NCI-H1694 treated with DMSO at 0.1 percent for 48 hours (cell line): ENCODE results near the gene DNAJC16.
A peak's percentile ranks its signal among the peaks of the same experiment; 100 is the strongest.
"Not testable (repeated sequence)": the region's sequence is repeated elsewhere in the genome, so short reads cannot be mapped to it uniquely, and the experiment has no call there.

Experiments
- DNase-seq: peaks from one replicate; lab custom pipeline; 2025; lab: John Stamatoyannopoulos, UW

Gene DNAJC16

DNA sequence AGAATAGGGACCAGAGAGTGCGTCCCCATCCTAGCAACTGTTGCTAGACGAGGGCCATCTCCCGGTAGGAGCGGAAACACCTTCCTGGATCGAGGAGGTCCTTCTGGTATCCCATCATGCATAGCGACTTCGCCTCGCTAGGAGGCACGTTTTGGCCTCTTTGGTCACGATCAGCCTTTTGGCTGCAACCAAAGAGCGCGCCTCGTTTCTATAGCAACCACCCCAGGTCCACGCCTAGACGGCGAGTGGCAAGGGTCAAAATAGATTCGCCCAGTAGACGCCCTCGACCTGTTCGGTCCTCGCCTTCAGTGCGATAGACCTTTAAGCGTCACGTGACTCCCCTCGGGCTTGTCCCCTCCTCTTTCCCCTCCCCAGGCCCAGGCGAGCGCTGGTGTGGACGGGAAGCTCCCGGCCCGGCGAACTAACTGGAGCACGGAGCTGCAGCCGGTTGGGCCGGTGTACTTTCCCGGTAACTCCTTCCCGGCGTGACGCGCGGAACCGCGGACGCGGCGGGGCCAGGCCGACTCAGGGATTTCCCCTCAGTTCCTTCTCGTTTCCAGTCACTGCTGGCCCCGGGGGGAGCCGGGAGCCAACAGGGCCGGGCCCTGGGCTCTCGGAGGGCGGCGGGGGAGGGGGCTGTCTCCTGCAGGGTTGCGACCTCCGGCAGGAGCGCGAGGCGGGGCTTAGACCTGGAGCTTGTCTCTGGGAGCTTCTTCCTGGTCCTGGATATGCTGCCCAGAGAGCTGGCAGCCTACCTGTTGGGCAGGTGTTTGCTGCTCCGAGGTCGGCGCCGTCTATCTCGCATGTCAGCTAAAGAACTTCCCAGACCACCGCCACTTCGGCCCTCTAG, at the start of gene DNAJC16:
Gene DNAJC16, plus strand, starts transcription at position 359 of the 850 bp plus-strand sequence. CDS start 2,258 bp downstream, outside the sequence.
- peak; percentile 99 for DNase-seq

- no peak for DNase-seq
These were observed 49.7 kb upstream of the DNAJC16 start for GRCh38 chr1:15476927-15477326.

DNA sequence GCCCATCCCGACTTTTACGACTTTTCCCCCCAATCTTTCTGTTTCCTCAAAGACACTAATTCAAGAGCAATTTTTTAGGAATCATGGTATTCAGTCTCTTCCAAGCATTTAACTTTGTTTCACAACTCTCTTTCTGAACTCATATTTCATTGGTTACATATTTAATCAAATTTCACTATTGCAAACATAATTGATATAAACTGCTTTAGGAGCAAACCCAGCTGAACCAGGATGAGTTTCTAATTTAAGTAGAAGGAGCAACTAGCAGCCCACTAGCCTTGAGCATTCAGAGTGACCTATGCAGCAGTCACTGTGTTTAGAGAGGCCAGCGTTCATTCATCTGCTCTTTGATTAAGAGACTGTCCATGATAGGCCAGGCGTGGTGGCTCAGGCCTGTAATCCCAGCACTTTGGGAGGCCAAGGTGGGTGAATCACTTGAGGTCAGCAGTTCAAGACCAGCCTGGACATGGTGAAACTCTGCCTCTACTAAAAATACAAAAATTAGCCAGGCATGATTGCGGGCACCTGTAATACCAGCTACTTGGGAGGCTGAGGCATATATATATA, 48.9 kb upstream of the DNAJC16 start:
- DNase-seq: no peak

GRCh38 chr1:15479654-15480347, 46.8 kb upstream of the DNAJC16 start:
- DNase-seq: no peak

GRCh38 chr1:15482455-15482854, 44.2 kb upstream of the DNAJC16 start:
- not testable (repeated sequence) for DNase-seq

DNA sequence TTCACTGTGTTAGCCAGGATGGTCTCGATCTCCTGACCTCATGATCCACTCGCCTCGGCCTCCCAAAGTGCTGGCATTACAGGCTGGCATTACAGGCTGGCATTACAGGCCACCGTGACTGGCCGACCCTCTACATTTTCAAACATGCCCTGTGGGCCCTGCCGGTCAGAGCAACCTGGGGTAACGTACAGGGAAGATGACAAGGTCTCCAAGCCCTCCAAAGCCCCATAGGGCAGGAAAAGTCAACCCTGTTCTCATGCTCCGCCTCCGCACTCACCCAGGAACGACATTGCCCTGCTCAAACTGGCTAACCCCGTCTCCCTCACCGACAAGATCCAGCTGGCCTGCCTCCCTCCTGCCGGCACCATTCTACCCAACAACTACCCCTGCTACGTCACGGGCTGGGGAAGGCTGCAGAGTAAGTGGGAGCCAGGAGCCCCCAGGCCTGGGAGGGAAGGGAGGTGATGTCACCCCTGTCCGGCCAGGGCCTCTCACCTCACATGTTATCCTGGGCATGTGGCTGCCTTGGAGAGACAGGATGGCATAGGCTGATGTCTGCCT, 43.6 kb upstream of the DNAJC16 start:
- not testable (repeated sequence) for DNase-seq

GRCh38 chr1:15483971-15484370, 42.7 kb upstream of the DNAJC16 start:
- DNase-seq: no peak

DNA sequence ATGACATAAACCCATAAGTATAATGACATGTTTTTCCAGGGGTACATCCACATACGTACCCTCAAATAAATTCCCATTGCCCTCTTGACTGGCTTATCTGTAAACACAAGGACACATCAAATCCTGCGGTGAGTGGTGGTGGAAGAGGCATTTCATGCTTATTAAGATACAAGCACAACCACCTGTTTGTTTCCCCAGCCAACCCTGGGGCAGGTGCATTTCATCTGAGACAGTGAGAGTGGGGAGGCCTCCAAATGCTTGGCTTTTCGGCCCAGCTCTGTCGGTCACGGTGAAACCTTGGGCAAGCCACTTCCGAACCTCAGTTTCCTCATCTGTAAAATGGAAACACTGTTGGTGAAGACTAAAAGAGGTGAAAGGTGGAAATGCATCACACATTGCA, 42.2 kb upstream of the DNAJC16 start:
- not testable (repeated sequence) for DNase-seq

GRCh38 chr1:15485636-15486035, 41.0 kb upstream of the DNAJC16 start:
- no peak for DNase-seq

GRCh38 chr1:15486844-15487610, 39.6 kb upstream of the DNAJC16 start:
- DNase-seq: not testable (repeated sequence)

- no peak for DNase-seq
These were observed 38.3 kb upstream of the DNAJC16 start for GRCh38 chr1:15488371-15488770.

DNA sequence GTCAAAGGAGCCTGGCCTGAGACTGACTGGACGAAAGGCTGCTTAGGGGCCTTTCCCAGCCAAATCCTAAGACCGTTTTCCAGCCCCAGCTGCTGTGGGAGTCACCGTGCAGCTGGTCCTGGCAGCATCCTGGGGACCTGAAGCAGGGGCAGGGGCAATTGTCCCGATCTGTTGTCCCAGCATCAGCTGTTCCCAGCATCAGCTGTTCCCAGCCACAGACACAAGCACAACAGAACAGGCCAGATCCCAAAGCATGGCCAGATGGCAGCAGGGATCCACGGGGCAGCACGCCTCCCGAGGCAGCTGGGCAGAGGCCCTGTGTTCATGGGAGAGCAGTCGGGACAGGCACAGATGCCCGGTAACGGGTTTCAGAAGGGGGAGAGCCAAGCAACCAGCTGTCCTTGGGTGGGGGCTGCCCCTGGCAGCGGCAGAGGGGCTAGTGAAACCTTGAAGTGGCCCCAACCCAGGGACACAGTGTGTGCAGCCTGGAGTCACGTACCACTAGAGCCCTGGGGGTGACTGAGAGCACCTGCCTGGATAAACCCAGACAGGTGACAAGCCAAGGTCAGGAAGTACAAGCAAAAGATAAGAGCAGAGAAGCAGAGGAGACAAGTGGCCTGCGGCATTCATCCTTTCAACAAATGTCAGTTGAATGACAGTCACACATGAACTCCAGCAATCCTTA, 37.5 kb upstream of the DNAJC16 start:
- peak; percentile 81 for DNase-seq

- DNase-seq: not testable (repeated sequence)
These were observed 35.6 kb upstream of the DNAJC16 start for GRCh38 chr1:15491010-15491409.

DNA sequence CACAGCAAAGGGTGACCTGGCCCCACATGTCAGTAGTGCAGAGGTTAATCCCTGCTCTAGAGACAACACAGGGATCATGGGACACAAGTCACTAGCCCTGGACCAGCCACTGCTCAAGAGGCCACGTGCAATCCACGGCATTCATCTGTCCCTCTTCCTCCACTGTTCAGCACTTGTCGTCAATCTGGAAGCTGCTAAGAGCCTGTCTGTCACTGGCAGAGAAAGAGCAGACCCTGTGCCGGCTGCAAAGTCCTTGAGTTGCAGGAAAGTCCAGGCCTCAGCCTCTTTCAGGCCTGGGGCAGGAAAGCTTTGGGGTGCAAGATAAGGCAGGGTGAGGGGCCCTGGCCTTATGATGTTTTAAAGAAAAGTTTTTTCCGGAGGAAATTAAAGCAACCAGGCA, 34.1 kb upstream of the DNAJC16 start:
- DNase-seq: no peak

GRCh38 chr1:15493869-15494390, 32.7 kb upstream of the DNAJC16 start:
- no peak for DNase-seq

DNA sequence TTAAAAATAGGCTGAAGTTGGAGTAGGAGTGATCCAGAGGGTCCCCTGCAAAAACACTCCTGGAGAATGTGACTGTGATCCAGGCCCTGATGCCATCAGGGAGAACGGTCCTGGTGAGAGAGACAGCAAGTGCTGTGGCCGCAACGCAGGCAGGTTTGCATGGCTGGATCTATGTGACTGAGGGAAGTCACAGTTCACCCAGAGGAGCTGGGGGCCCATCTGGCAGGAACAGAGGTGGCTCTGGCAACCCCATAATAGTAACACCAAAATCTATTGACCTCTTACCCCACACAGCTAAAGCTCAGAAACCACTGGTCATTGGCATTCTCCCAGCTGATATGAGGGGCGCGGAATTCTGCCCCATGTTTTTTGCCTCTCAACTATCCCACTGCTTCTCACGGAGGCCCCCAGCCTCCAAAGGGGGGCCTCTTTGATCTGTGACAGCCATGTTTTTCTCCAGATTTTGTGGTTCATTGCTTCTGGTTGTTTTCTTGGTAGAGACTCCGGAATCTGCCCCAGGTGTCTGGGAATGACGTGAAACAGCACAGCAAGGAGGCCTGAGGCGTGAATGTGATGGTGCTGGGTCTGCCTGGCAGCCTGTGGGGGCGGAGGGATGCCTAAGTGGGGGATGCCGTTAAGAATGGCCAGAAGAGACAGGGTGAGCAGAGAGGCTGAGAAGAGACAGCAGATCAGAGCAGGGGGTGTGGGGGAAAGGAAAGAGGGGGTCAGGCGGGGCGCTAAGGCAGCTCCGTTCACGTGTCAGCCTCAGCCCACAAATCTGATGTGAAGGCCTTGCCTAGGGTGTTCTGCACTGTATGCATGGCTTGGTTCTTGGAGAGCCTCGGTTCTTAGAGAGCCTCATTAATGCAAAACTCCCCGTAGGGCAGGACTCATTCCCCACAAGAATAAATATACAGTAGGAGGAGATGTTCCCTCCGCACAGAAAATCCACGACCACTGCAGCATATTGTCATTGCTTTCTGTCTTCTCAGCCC, 26.2 kb upstream of the DNAJC16 start:
- no peak for DNase-seq

DNA sequence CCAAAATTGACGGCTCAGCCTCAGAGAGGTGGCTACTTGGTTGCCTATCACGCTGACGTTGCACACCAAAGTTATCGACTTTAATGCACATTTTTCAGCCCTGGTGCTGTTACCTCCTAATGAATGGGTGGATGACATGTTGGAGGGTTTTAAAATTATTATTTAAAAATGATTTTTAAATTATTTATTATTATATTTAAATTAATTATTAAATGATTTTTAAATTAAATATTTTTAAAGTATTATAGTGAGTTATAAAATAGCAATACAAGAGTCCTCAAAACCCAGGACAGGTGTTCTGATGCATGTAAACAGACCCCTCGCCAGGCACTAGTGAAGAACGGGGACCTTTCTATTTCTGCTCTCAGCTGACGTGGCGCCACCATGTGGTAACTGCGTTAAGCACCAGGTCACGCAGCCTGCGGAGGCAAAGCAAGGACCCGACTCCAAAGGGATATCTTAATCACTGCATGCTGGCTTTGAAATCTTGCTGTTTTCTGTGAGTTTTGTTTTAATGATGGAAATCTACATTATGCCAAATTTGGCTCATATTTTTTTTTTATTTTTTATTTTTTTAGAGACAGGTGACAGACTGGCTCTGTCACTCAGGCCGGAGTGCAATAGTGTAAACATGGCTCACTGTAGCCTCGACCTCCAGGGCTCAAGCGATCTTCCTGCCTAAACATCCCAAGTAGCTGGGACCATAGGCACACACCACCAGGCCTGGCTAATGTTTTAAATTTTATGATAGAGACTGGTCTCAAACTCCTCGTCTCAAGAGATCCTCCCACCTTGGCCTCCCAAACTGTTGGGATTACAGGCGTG, 25.2 kb upstream of the DNAJC16 start:
- DNase-seq: peak; percentile 61

DNA sequence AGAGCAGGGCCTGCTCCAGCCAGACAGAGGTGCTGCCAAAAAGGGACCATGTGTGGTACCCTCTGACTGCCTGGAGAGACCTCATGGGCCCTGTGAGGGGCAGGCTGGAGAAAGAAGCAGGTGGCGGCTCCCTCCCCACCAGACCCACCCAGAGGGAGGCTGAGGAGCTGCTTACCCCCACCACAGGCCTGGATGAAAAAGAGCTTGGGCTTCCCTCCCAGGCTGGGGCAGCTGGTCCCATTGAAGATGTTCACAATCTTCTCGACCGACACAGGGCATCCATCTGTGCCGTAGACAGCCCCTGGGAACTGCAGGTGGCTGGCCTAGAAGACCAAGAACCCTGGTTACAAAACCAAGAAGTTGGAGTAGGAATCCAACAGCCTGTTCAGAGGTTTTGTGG, 22.2 kb upstream of the DNAJC16 start:
- no peak for DNase-seq

DNA sequence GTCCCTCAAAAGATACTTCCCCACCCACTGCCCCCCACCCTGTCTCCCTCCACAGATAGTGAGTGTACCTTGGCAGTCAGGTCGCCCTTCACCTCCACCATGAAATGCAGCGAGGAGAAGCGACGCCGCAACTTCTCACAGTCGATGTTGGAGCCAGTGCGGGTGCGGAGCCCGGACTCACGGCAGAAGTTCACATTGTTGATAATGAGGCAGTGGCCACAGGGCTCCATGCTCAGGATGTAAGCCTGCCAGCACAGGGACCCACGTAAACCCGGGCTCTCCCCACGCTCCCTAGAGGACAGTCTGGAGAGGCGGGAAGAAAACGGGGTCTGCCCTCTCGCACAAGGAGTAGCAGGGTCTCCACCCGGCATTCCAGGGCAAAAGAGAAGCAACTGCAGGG, 19.8 kb upstream of the DNAJC16 start:
- DNase-seq: no peak
